Measurements from ENCODE around the gene LZTS2.

- TF ChIP-seq ZNF513 (tag by site-specific recombination; IDR thresholded peaks at IDR 0.05): no peak
- no peak for TF ChIP-seq CTCF (tag by site-specific recombination; IDR thresholded peaks at IDR 0.05)
- no peak for TF ChIP-seq ZBTB11 (tag by site-specific recombination; conservative IDR thresholded peaks at IDR 0.05; ENCODE audit: low read depth)
- TF ChIP-seq ZNF248 (tag by site-specific recombination; IDR thresholded peaks at IDR 0.05): no peak
- no peak for TF ChIP-seq ZNF645 (tag by site-specific recombination; IDR thresholded peaks at IDR 0.05)
- no peak for TF ChIP-seq ZBTB17 (tag by site-specific recombination; IDR thresholded peaks at IDR 0.05)
- no peak for TF ChIP-seq ZNF623 (tag by site-specific recombination; IDR thresholded peaks at IDR 0.05)
- TF ChIP-seq ATF2 (tag by site-specific recombination; IDR thresholded peaks at IDR 0.05; ENCODE audit: low read depth): no peak
- TF ChIP-seq ZNF362 (tag by site-specific recombination; IDR thresholded peaks at IDR 0.05): no peak
- TF ChIP-seq ZNF639 (tag by site-specific recombination; IDR thresholded peaks at IDR 0.05): no peak
- TF ChIP-seq ZNF211 (tag by site-specific recombination; IDR thresholded peaks at IDR 0.05; ENCODE audit: low read depth): no peak
- no peak for TF ChIP-seq ZSCAN23 (tag by site-specific recombination; IDR thresholded peaks at IDR 0.05)
- no peak for TF ChIP-seq KLF17 (tag by site-specific recombination; IDR thresholded peaks at IDR 0.05)
Measured at GRCh38 chr10:101047961-101048892, 48.6 kb downstream of the LZTS2 start.
